BLaER1 treated with 17β-estradiol and CSF1 and Interleukin-3, amounts not matched to agents 10 nM and 100 nM (cell line): ENCODE data around the gene SBF2.
"Not testable (repeated sequence)": the region's sequence is repeated elsewhere in the genome, so short reads cannot be mapped to it uniquely, and the experiment has no call there.

Source experiments
- H3K27ac ChIP-seq, 11 experiments: shearing (Covaris generic); formaldehyde crosslinking; 2 replicates each; pipeline ENCODE4 v1.8.1; 2022
- H3K27me3 ChIP-seq, 11 experiments: shearing (Covaris generic); formaldehyde crosslinking; 2 replicates each; pipeline ENCODE4 v1.8.1; 2022
- H3K36me3 ChIP-seq, 11 experiments: shearing (Covaris generic); formaldehyde crosslinking; 2 replicates each; pipeline ENCODE4 v1.8.1; 2022
- H3K4me1 ChIP-seq, 10 experiments: shearing (Covaris generic); formaldehyde crosslinking; 2 replicates each; pipeline ENCODE4 v1.8.1; 2022
- H3K4me2 ChIP-seq, 11 experiments: shearing (Covaris generic); formaldehyde crosslinking; 2 replicates each; pipeline ENCODE4 v1.8.1; 2022
- H3K4me3 ChIP-seq, 10 experiments: shearing (Covaris generic); formaldehyde crosslinking; 2 replicates each; pipeline ENCODE4 v1.8.1; 2022
- H3K9ac ChIP-seq, 11 experiments: shearing (Covaris generic); formaldehyde crosslinking; 2 replicates each; pipeline ENCODE4 v1.8.1; 2022
- H3K9me3 ChIP-seq, 11 experiments: shearing (Covaris generic); formaldehyde crosslinking; replicated peaks in 1 of 11; 2 replicates each; pipeline ENCODE4 v1.8.1; 2022
- H4K20me1 ChIP-seq, 11 experiments: shearing (Covaris generic); formaldehyde crosslinking; 2 replicates each; pipeline ENCODE4 v1.8.1; 2022
- Cebpa-rat ChIP-seq, 11 experiments: shearing (Covaris generic); IDR thresholded peaks; 2 replicates each; pipeline ENCODE4 v1.8.1; 2022

SBF2 gene

GRCh38 chr11:9953994-9954626 lies 339.9 kb downstream of the SBF2 start:
- Histone ChIP-seq H3K4me3 (no peak overlapping the region), H4K20me1 (no peaks in the 10 kb centered on the region), H3K9me3 (peaks cover 0 to 4% (median 0%) of the 10 kb centered on the region in 11 experiments; a peak in 2 of 22 replicates), H3K4me1 (no peaks in the 10 kb centered on the region), H3K27me3 (no peaks in the 10 kb centered on the region), H3K9ac (no peak overlapping the region), H3K36me3 (peaks cover 0 to 48% (median 0%) of the 10 kb centered on the region in 11 experiments; a peak in 4 of 22 replicates), H3K4me2 (no peak overlapping the region), H3K27ac (no peak overlapping the region)
- no peak for TF ChIP-seq Cebpa-rat (IDR thresholded peaks at IDR 0.05)

- Histone ChIP-seq H3K4me2 (no peak overlapping the region), H3K27ac (no peak overlapping the region), H3K4me3 (no peak overlapping the region), H3K9ac (no peak overlapping the region), H3K4me1 (no peaks in the 10 kb centered on the region), H3K27me3 (no peaks in the 10 kb centered on the region), H3K36me3 (peaks cover 0 to 45% (median 0%) of the 10 kb centered on the region in 11 experiments; a peak in 3 of 22 replicates), H3K9me3 (0 out of 22 replicates have a peak, but pooled peaks cover 0 to 3% (median 0%) of the 10 kb centered on the region in 11 experiments), H4K20me1 (no peaks in the 10 kb centered on the region)
- no peak for TF ChIP-seq Cebpa-rat (IDR thresholded peaks at IDR 0.05)
Observed at GRCh38 chr11:9952511-9953196, 341.4 kb downstream of the SBF2 start.

GRCh38 chr11:9951807-9952206 lies 342.2 kb downstream of the SBF2 start:
- H3K4me2 ChIP-seq: no peak overlapping the region
- no peak overlapping the region for H3K4me3 ChIP-seq
- H4K20me1 ChIP-seq: no peaks in the 10 kb centered on the region
- H3K4me1 ChIP-seq: no peaks in the 10 kb centered on the region
- no peak overlapping the region for H3K27ac ChIP-seq
- H3K27me3 ChIP-seq: no peaks in the 10 kb centered on the region
- no peak overlapping the region for H3K9ac ChIP-seq
- H3K9me3 ChIP-seq: 0 out of 22 replicates have a peak, but pooled peaks cover 0 to 3% (median 0%) of the 10 kb centered on the region in 11 experiments
- no peak for TF ChIP-seq Cebpa-rat (IDR thresholded peaks at IDR 0.05)
- H3K36me3 ChIP-seq: peaks cover 0 to 43% (median 0%) of the 10 kb centered on the region in 11 experiments; a peak in 3 of 22 replicates

- no peak overlapping the region for H3K9ac ChIP-seq
- no peaks in the 10 kb centered on the region for H3K4me1 ChIP-seq
- TF ChIP-seq Cebpa-rat (IDR thresholded peaks at IDR 0.05): no peak
Observed at GRCh38 chr11:9950462-9950861, 343.6 kb downstream of the SBF2 start.

GRCh38 chr11:9947231-9947864 lies 346.7 kb downstream of the SBF2 start:
- H3K4me1 ChIP-seq: no peaks in the 10 kb centered on the region
- no peak overlapping the region for H3K4me2 ChIP-seq
- H3K4me3 ChIP-seq: no peak overlapping the region
- H3K27ac ChIP-seq: no peak overlapping the region
- peaks cover 0 to 38% (median 0%) of the 10 kb centered on the region in 11 experiments; a peak in 4 of 22 replicates for H3K36me3 ChIP-seq
- H3K9ac ChIP-seq: no peak overlapping the region
- H3K27me3 ChIP-seq: no peaks in the 10 kb centered on the region
- H3K9me3 ChIP-seq: peaks cover 16 to 22% (median 18%) of the 10 kb centered on the region in 11 experiments; a peak in 21 of 22 replicates
- TF ChIP-seq Cebpa-rat (IDR thresholded peaks at IDR 0.05): no peak
- H4K20me1 ChIP-seq: no peaks in the 10 kb centered on the region; a peak in 1 of 22 replicates

More at GRCh38 chr11:9950462-9950861, 343.6 kb downstream of the SBF2 start:
- H3K4me2 ChIP-seq: no peak overlapping the region
- H3K36me3 ChIP-seq: peaks cover 0 to 47% (median 0%) of the 10 kb centered on the region in 11 experiments; a peak in 4 of 22 replicates
- no peak overlapping the region for H3K4me3 ChIP-seq
- no peaks in the 10 kb centered on the region for H4K20me1 ChIP-seq
- H3K27me3 ChIP-seq: no peaks in the 10 kb centered on the region
- H3K27ac ChIP-seq: no peak overlapping the region
- H3K9me3 ChIP-seq: peaks cover 7 to 11% (median 9%) of the 10 kb centered on the region in 11 experiments; a peak in 18 of 22 replicates

GRCh38 chr11:9945680-9946079 lies 348.3 kb downstream of the SBF2 start:
- peaks cover 16 to 22% (median 18%) of the 10 kb centered on the region in 11 experiments; a peak in 21 of 22 replicates for H3K9me3 ChIP-seq
- H3K27ac ChIP-seq, H3K9ac ChIP-seq, H3K27me3 ChIP-seq, H3K4me2 ChIP-seq, H3K4me3 ChIP-seq, H3K4me1 ChIP-seq, H4K20me1 ChIP-seq: not testable (repeated sequence)
- H3K36me3 ChIP-seq: peaks cover 0 to 31% (median 0%) of the 10 kb centered on the region in 11 experiments; a peak in 4 of 22 replicates

GRCh38 chr11:9943386-9944110 lies 350.5 kb downstream of the SBF2 start:
- no peak overlapping the region for H3K9ac ChIP-seq
- no peak overlapping the region for H3K27ac ChIP-seq
- no peak overlapping the region for H3K4me2 ChIP-seq
- H3K4me3 ChIP-seq: no peak overlapping the region
- no peaks in the 10 kb centered on the region for H3K27me3 ChIP-seq
- H3K36me3 ChIP-seq: peaks cover 0 to 31% (median 0%) of the 10 kb centered on the region in 11 experiments; a peak in 4 of 22 replicates
- H4K20me1 ChIP-seq: no peaks in the 10 kb centered on the region; a peak in 1 of 22 replicates
- peaks cover 16 to 22% (median 18%) of the 10 kb centered on the region in 11 experiments; a peak in 21 of 22 replicates for H3K9me3 ChIP-seq
- no peak for TF ChIP-seq Cebpa-rat (IDR thresholded peaks at IDR 0.05)
- no peaks in the 10 kb centered on the region for H3K4me1 ChIP-seq

GRCh38 chr11:9941991-9942390 lies 352.0 kb downstream of the SBF2 start:
- Histone ChIP-seq H3K9ac (no peak overlapping the region), H3K4me2 (no peak overlapping the region), H3K36me3 (peaks cover 0 to 23% (median 0%) of the 10 kb centered on the region in 11 experiments; a peak in 4 of 22 replicates), H3K4me3 (no peak overlapping the region), H3K27ac (no peak overlapping the region), H3K4me1 (no peaks in the 10 kb centered on the region), H4K20me1 (no peaks in the 10 kb centered on the region; a peak in 1 of 22 replicates), H3K27me3 (no peaks in the 10 kb centered on the region), H3K9me3 (peaks cover 16 to 23% (median 18%) of the 10 kb centered on the region in 11 experiments; a peak in 21 of 22 replicates)
- no peak for TF ChIP-seq Cebpa-rat (IDR thresholded peaks at IDR 0.05)

GRCh38 chr11:9939150-9939549 lies 354.9 kb downstream of the SBF2 start:
- H4K20me1 ChIP-seq, H3K9ac ChIP-seq, H3K4me2 ChIP-seq, H3K4me1 ChIP-seq, H3K4me3 ChIP-seq, H3K27ac ChIP-seq, H3K27me3 ChIP-seq, H3K36me3 ChIP-seq: not testable (repeated sequence)
- peaks cover 0 to 19% (median 3%) of the 10 kb centered on the region in 11 experiments; a peak in 10 of 22 replicates for H3K9me3 ChIP-seq
